ENCODE data around the gene RFX3. TPM values are rescaled to one million over a fixed set of nuclear protein-coding genes. Genes with fewer than 3 reads are reported as not detected.

The RFX3 gene
- total and polyA plus RNA-seq, 2 donors (not counting 3 experiments of a cell fraction or from before 2014, with no cell fraction given) = 4.8 to 10.5 TPM

DNA sequence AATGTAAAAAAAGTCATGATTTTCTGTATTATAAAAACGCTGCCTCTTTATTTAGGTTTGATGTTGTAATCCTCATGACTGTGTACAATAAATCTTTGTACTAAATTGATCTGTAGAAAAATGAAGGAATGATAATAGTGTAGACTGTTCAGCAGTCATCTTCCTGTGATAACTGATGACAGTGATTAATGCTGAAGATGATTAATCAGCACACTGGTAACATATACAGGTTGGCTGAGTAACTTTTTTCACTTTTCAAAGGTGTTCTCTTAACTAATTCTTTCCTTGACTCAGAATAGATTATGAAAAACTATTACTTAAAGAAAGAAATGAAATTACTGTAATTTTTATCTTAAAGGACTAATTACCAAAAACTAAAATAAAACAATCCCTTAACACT, 122.5 kb downstream of the RFX3 start:
- dilution Hi-C loops (cut with MboI; ENCODE audit: extremely low pct_ligation_motif_present, low sequenced_read_pairs) = no loop called here
- Histone ChIP-seq H4K20me1 (replicated peaks; ENCODE audit: control insufficient read depth, extremely low read depth, insufficient read depth, low read length) (no peaks in the 10 kb centered on the region), H3K27me3 (ENCODE audit: control insufficient read depth in 2 of 2, insufficient read depth in 2 of 2, low read length in 2 of 2) (no peaks in the 10 kb centered on the region), H3K9me3 (replicated peaks; ENCODE audit: control insufficient read depth, insufficient read depth, low read length) (no peaks in the 10 kb centered on the region), H3K36me3 (ENCODE audit: control insufficient read depth in 2 of 2, extremely low read depth in 1 of 2, insufficient read depth in 2 of 2, low read length in 2 of 2) (no peaks in the 10 kb centered on the region), H3K4me2 (ENCODE audit: insufficient read depth, low read length) (no peak overlapping the region), H3K9ac (replicated peaks; ENCODE audit: extremely low read depth, insufficient read depth, low read length) (no peak overlapping the region), H3K9me1 (replicated peaks; ENCODE audit: control insufficient read depth, extremely low read depth, insufficient read depth, low read length) (no peaks in the 10 kb centered on the region), H3K79me2 (ENCODE audit: control insufficient read depth, insufficient read depth, low read length) (no peaks in the 10 kb centered on the region), H3K27ac (ENCODE audit: insufficient read depth, low read depth, low read length) (no peak overlapping the region), H3K4me3 (replicated peaks in 1 of 3; ENCODE audit: insufficient read depth in 1 of 3, low read depth in 1 of 3, low read length in 3 of 3) (no peak overlapping the region), H2AFZ (ENCODE audit: low read depth, low read length) (no peak overlapping the region), H3K4me1 (ENCODE audit: control insufficient read depth, extremely low read depth, insufficient read depth, low read length) (no peaks in the 10 kb centered on the region)
- no peak for DNase-seq (ENCODE audit: low read depth, low spot score)
- ChIA-PET CTCF (interaction anchor here (1.0 kb wide), 1 partner anchor 19 kb away, joined by 3 read pairs; no protein-coding TSS in a partner anchor), POLR2A (no interaction called here)
- no TSS peak for BruUV-seq (replicated peaks)
- TF ChIP-seq MAX (IDR thresholded peaks at IDR 0.05; ENCODE audit: insufficient read depth, insufficient read length) = no peak
- TF ChIP-seq JUN (IDR thresholded peaks at IDR 0.05; ENCODE audit: borderline replicate concordance, insufficient read depth, insufficient read length, low read depth) = no peak
- intact Hi-C loops (cut with micrococcal nuclease) = no loop called here
- FAIRE-seq = no peak

GRCh38 chr9:3401221-3401954, 124.4 kb downstream of the RFX3 start:
- FAIRE-seq (no peak), DNase-seq (ENCODE audit: low read depth, low spot score) (no peak)
- Histone ChIP-seq H3K27me3 (ENCODE audit: control insufficient read depth in 2 of 2, insufficient read depth in 2 of 2, low read length in 2 of 2) (no peaks in the 10 kb centered on the region), H3K79me2 (ENCODE audit: control insufficient read depth, insufficient read depth, low read length) (no peaks in the 10 kb centered on the region), H3K9me1 (replicated peaks; ENCODE audit: control insufficient read depth, extremely low read depth, insufficient read depth, low read length) (no peaks in the 10 kb centered on the region), H3K27ac (ENCODE audit: insufficient read depth, low read depth, low read length) (no peak overlapping the region), H2AFZ (ENCODE audit: low read depth, low read length) (no peak overlapping the region), H3K4me3 (replicated peaks in 1 of 3; ENCODE audit: insufficient read depth in 1 of 3, low read depth in 1 of 3, low read length in 3 of 3) (no peak overlapping the region), H3K4me2 (ENCODE audit: insufficient read depth, low read length) (no peak overlapping the region), H3K4me1 (ENCODE audit: control insufficient read depth, extremely low read depth, insufficient read depth, low read length) (no peaks in the 10 kb centered on the region), H3K9me3 (replicated peaks; ENCODE audit: control insufficient read depth, insufficient read depth, low read length) (no peaks in the 10 kb centered on the region), H3K9ac (replicated peaks; ENCODE audit: extremely low read depth, insufficient read depth, low read length) (no peak overlapping the region), H3K36me3 (ENCODE audit: control insufficient read depth in 2 of 2, extremely low read depth in 1 of 2, insufficient read depth in 2 of 2, low read length in 2 of 2) (no peaks in the 10 kb centered on the region), H4K20me1 (replicated peaks; ENCODE audit: control insufficient read depth, extremely low read depth, insufficient read depth, low read length) (no peaks in the 10 kb centered on the region)
- intact Hi-C loops (cut with micrococcal nuclease) (no loop called here), dilution Hi-C loops (cut with MboI; ENCODE audit: extremely low pct_ligation_motif_present, low sequenced_read_pairs) (no loop called here)
- POLR2A ChIA-PET = no interaction called here
- TF ChIP-seq MAX (IDR thresholded peaks at IDR 0.05; ENCODE audit: insufficient read depth, insufficient read length) = no peak
- TF ChIP-seq CTCF (IDR thresholded peaks at IDR 0.05; ENCODE audit: extremely low read depth in 1 of 2, insufficient read depth in 1 of 2, low read depth in 1 of 2, low read length in 2 of 2) = no peak
- no peak for TF ChIP-seq EZH2 (IDR thresholded peaks at IDR 0.05; ENCODE audit: borderline replicate concordance, low read depth, low read length, severe bottlenecking)
- no peak for TF ChIP-seq FOS (IDR thresholded peaks at IDR 0.05; ENCODE audit: borderline replicate concordance, insufficient read depth, low read length)
- TF ChIP-seq MYC (IDR thresholded peaks at IDR 0.05; ENCODE audit: low read depth, low read length) = no peak
- TF ChIP-seq POLR2AphosphoS5 (IDR thresholded peaks at IDR 0.05; ENCODE audit: insufficient read depth, low read depth, low read length) = no peak
- no peak for TF ChIP-seq GATA2 (IDR thresholded peaks at IDR 0.05; ENCODE audit: insufficient read depth, insufficient read length, low read depth, low read length)
- no peak for TF ChIP-seq POLR2A (IDR thresholded peaks at IDR 0.05; ENCODE audit: low read depth, low read length)
- TF ChIP-seq JUN (IDR thresholded peaks at IDR 0.05; ENCODE audit: borderline replicate concordance, insufficient read depth, insufficient read length, low read depth) = no peak
- CTCF ChIA-PET = interaction anchor here (0.7 to 1.3 kb wide), 4 partner anchors 9 to 40 kb away, joined by 3 to 4 read pairs (median 4); no protein-coding TSS in a partner anchor
- no TSS peak for BruUV-seq (replicated peaks)
